Mucosa of rectum (tissue), 2 donors: ENCODE results near the gene KSR1.
"Not testable (repeated sequence)": the region's sequence is repeated elsewhere in the genome, so short reads cannot be mapped to it uniquely, and the experiment has no call there.

Source experiments
- H3K27ac ChIP-seq, 2 donors: one replicate each; pipeline ENCODE4 v1.7.0; 2013; ENCODE audit warnings: inconsistent platforms in 2 of 2, low read depth in 2 of 2, low read length in 2 of 2
- H3K27me3 ChIP-seq, 2 donors: one replicate each; pipeline ENCODE4 v1.7.0; 2013; ENCODE audit warnings: low read length in 2 of 2; ENCODE audit not compliant: control insufficient read depth in 2 of 2, insufficient read depth in 2 of 2
- H3K36me3 ChIP-seq, 2 donors: one replicate each; pipeline ENCODE4 v1.7.0; 2013; ENCODE audit warnings: low read length in 2 of 2; ENCODE audit not compliant: control insufficient read depth in 2 of 2, insufficient read depth in 2 of 2
- H3K4me1 ChIP-seq, 2 donors: one replicate each; pipeline ENCODE4 v1.7.0; 2013; ENCODE audit warnings: low read length in 2 of 2, mild to moderate bottlenecking in 1 of 2; ENCODE audit not compliant: control insufficient read depth in 2 of 2, insufficient read depth in 2 of 2
- H3K4me3 ChIP-seq, 2 donors: one replicate each; pipeline ENCODE4 v1.7.0; 2013; ENCODE audit warnings: low read length in 2 of 2
- H3K9ac ChIP-seq, 2 donors: one replicate each; pipeline ENCODE4 v1.7.0; 2013; ENCODE audit warnings: low read length in 2 of 2, low read depth in 1 of 2, mild to moderate bottlenecking in 1 of 2
- H3K9me3 ChIP-seq, 2 donors: one replicate each; pipeline ENCODE4 v1.7.0; 2013; ENCODE audit warnings: low read length in 2 of 2; ENCODE audit not compliant: control insufficient read depth in 2 of 2
- donor health status: healthy.
- donor health status: Normal muscosa, but diverticular disease.

The KSR1 gene

DNA sequence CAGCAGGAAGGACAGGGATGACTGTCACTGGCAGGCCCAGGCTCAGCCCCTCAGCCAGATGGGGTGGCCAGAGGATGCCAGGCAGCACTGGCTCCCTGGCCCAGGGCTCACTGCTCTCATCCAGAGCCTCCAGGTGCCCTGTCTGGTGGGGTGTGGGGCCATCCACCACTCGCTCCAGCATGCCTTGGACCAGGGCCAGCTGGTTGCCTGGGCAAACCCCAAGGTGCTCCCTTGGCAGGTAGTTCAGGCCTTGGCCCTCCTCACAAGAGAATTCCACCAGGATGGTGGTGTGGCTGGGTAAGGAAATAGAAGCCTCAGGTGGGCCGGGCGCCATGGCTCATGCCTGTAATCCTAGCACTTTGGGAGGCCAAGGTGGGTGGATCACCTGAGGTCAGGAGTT is 204.2 kb downstream of the KSR1 start:
- Histone ChIP-seq H3K36me3 (no peaks in the 10 kb centered on the region), H3K9me3 (no peaks in the 10 kb centered on the region), H3K9ac (no peak overlapping the region), H3K4me1 (no peaks in the 10 kb centered on the region), H3K4me3 (no peak overlapping the region), H3K27me3 (no peaks in the 10 kb centered on the region), H3K27ac (no peak overlapping the region)

DNA sequence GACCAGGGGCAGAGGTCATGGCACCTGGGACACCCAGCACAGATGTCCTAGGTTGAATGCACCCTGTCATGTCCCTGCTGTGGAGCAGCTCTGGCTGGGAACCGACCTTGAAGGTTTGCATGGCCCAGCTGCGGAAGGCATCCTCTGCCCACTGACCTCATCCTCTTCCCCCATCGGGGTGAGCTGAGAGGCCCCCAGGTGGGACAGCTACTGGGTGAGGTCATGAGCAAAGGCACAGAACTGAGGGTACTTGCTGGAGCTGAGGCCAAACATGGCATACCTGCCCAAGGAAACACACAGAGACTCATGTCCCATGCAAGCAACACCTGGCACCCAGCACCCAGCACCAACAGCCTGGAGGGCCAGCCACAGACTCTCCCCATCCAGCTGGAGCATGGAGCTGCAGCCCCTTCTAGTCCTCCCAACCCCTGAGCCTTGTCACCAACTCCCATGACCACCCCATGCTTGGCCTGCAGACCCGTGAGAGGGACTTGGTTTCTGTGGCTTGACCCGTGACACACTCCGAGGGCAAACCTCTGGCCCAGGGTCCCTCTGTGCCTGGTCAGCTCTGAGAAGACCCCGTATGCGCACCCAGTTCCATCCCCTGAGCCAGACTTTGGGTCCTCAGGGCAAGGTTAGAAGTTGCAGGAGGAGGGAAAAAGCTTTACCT is 207.8 kb downstream of the KSR1 start:
- H3K27ac ChIP-seq, result no peak overlapping the region
- H3K9ac ChIP-seq, result no peak overlapping the region
- no peak overlapping the region for H3K4me3 ChIP-seq
- no peaks in the 10 kb centered on the region for H3K4me1 ChIP-seq
- no peaks in the 10 kb centered on the region for H3K36me3 ChIP-seq
- no peaks in the 10 kb centered on the region for H3K9me3 ChIP-seq
- H3K27me3 ChIP-seq, result no peaks in the 10 kb centered on the region

GRCh38 chr17:27664606-27664965 is 208.3 kb downstream of the KSR1 start:
- Histone ChIP-seq H3K4me3 (no peak overlapping the region), H3K27ac (no peak overlapping the region), H3K27me3 (no peaks in the 10 kb centered on the region), H3K9ac (no peak overlapping the region), H3K9me3 (no peaks in the 10 kb centered on the region), H3K4me1 (no peaks in the 10 kb centered on the region), H3K36me3 (no peaks in the 10 kb centered on the region)

DNA sequence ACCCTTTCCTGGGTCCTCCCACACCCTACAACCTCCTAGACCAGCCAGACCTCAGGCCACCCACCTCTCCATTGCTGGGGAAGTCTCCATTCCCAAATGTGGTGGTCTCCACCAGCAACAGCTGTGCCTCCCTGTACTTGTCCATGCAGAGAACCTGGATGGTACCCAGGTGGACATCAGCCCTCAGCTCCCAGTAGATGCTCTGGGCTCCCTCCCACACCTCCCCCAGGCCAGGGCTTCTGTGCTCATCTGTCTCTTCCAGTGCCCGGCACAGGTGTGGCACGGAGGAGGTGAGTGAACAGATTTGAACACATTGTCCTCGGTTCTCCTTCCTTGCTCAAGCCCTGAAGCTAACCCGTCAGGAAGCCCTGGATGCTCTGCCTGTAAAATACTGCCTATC is 209.3 kb downstream of the KSR1 start:
- H3K9me3 ChIP-seq, result no peaks in the 10 kb centered on the region

GRCh38 chr17:27666270-27666669 is 210.0 kb downstream of the KSR1 start:
- H3K27ac ChIP-seq, H3K4me1 ChIP-seq, H3K9me3 ChIP-seq, H3K36me3 ChIP-seq, H3K9ac ChIP-seq, H3K4me3 ChIP-seq, H3K27me3 ChIP-seq: not testable (repeated sequence)

More for the DNA sequence above, 209.3 kb downstream of the KSR1 start:
- Histone ChIP-seq H3K27me3 (no peaks in the 10 kb centered on the region), H3K4me1 (no peaks in the 10 kb centered on the region), H3K9ac (no peak overlapping the region), H3K4me3 (no peak overlapping the region), H3K27ac (no peak overlapping the region), H3K36me3 (no peaks in the 10 kb centered on the region)

GRCh38 chr17:27666831-27667560 is 210.7 kb downstream of the KSR1 start:
- Histone ChIP-seq H3K4me1 (no peaks in the 10 kb centered on the region), H3K27me3 (no peaks in the 10 kb centered on the region), H3K9ac (no peak overlapping the region), H3K27ac (no peak overlapping the region), H3K4me3 (no peak overlapping the region), H3K36me3 (no peaks in the 10 kb centered on the region), H3K9me3 (no peaks in the 10 kb centered on the region)

DNA sequence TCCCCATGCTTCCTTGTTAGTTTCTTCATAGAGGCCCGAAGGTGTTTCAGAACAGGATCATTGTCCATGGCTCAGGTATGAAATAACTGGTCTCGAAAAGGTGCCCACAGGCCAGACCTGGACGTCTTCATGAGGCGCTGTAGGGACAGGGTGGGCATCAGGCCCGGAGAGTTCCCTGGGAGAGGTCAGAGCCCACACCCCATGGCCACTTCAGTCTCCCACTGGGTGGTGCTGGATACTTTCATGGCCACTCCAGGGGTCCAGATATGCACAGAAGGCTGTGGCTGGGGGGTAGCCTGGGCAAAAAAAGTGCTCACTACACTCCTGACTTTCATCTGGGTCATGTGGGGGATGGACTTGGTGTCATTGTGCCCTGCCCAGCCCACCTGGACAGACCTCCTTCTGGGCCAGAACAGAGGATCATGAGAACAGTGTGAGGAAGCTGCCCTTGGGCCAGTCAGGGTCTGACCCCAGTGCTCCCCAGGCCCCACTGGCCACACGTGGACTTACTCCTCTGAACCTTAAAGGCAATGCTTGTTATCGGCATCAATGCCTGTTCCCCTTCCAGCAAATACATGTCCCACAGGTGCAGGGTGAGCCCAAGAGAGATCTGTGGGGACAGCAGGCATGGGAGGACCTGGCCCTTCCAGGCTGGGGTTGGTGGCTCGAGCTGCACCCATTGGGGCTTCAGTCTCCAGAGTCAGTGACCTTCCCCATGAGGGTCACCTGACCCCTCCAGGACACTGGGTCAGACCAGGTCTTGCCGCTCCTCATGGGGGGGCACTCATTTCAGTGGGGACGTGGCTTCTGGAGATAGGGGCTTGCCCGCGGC is 211.6 kb downstream of the KSR1 start:
- no peak overlapping the region for H3K27ac ChIP-seq
- H3K4me3 ChIP-seq, result no peak overlapping the region
- no peak overlapping the region for H3K9ac ChIP-seq
- no peaks in the 10 kb centered on the region for H3K9me3 ChIP-seq
- no peaks in the 10 kb centered on the region for H3K27me3 ChIP-seq
- no peaks in the 10 kb centered on the region for H3K4me1 ChIP-seq
- H3K36me3 ChIP-seq, result no peaks in the 10 kb centered on the region

GRCh38 chr17:27668488-27668823 is 212.2 kb downstream of the KSR1 start:
- Histone ChIP-seq H3K4me1 (no peaks in the 10 kb centered on the region), H3K4me3 (no peak overlapping the region), H3K27me3 (no peaks in the 10 kb centered on the region), H3K27ac (no peak overlapping the region), H3K9me3 (no peaks in the 10 kb centered on the region), H3K36me3 (no peaks in the 10 kb centered on the region), H3K9ac (no peak overlapping the region)

GRCh38 chr17:27669136-27669535 is 212.9 kb downstream of the KSR1 start:
- H3K27me3 ChIP-seq, result no peaks in the 10 kb centered on the region
- H3K4me1 ChIP-seq, result no peaks in the 10 kb centered on the region
- no peak overlapping the region for H3K27ac ChIP-seq
- H3K9me3 ChIP-seq, result no peaks in the 10 kb centered on the region
- H3K36me3 ChIP-seq, result no peaks in the 10 kb centered on the region
- H3K9ac ChIP-seq, result no peak overlapping the region
- no peak overlapping the region for H3K4me3 ChIP-seq

DNA sequence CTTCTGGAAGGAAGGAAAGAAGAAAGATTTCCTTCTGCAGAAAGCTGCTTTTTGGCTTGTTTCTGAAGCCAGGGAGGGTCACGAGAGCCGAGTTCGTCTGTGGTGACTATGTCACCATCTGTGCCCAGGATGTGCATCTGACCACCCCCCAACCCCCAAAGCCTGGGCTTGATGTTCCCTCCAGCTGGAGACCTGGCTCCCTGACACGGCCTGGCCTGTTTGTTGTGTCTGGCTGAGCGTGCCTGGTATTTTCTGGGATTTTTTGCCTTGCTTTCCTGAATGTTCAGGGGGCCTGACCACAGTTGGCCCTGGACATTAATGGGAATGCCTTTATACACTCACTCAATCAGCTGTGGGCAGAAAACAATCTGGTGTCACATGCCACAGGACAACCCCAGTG is 213.6 kb downstream of the KSR1 start:
- Histone ChIP-seq H3K9ac (no peak overlapping the region), H3K9me3 (no peaks in the 10 kb centered on the region), H3K27ac (no peak overlapping the region), H3K4me3 (no peak overlapping the region), H3K36me3 (no peaks in the 10 kb centered on the region), H3K4me1 (no peaks in the 10 kb centered on the region), H3K27me3 (no peaks in the 10 kb centered on the region)
